GM18511 (cell line): Measurements from ENCODE around the gene SIAH1.
"Not testable (repeated sequence)": the region's sequence is repeated elsewhere in the genome, so short reads cannot be mapped to it uniquely, and the experiment has no call there.

ENCODE experiments used
- ATAC-seq: cut with Tn5 transposase; IDR thresholded peaks from one replicate; pipeline ENCODE4 v1.9.1; 2021; ENCODE audit warnings: mild to moderate bottlenecking, moderate library complexity; ENCODE audit not compliant: unreplicated experiment

SIAH1 gene

GRCh38 chr16:48385253-48386150 lies at the start of gene SIAH1:
Gene SIAH1, minus strand, starts transcription at chr16:48385413. Its CDS starts 22,985 bp downstream, at chr16:48362428.
- ATAC-seq = peak; percentile 70

DNA sequence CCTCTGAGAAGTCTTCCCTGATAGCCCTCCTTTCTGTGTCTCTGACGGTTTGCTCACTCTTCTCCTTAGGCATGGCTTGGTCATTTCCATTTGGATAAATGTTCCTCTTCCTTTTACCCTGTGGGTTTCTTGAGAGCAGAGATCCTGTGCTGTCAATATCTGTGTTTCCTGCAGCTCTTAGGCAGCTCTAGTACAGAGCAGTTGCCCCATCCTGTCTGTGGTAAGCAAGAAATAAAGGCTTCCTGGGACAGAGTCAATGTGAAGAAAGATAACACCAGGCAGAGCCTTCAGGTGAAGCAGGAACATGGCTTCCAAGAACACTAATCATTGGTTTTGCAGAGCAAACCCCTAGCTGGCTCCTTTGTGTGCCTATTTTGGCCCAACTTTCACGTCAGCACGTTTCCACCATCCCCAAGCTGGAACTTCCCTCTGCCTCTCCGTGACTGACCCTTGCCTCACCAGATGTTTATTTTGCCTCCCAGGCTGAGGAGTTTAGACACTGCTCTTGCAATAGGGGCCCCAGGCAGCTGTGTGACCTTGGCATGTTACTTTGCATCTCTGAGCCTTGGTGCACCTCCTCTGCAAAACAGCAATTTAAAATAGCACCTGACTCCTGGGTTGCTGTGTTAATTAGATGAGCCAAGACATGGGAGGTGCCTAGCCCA lies 49.6 kb upstream of the SIAH1 start:
- ATAC-seq = no peak

DNA sequence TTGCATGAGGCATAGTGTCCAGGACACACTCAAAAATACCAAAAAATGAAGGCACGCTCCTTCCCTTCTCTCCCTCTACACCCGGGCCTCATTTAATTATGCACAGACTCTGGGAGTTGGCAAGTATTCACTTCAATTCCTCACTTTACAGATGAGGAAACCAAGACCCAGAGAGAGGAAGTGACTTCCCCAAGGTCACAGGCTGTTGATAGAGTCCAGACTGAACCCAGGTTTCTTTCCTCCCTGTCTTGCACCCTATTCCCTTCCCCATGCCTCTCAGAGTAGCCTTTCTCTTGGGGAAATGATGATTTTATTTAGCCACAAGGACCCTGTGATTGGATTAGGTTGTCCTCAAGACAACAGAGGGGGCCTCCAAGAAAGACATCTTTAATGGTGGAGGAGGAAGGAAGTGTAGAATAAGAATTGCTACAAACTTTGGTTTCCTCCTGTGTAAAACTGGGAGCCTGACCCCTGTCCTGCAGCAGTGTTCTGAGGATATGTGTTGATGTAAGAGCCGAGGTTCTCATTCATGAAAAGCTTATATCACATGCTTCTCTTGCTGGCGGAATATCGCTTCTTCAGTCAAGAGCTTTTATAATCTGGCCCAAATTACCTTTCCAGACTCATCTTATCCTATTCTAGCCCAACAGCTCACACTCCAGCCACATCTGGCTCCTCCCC lies 48.8 kb upstream of the SIAH1 start:
- ATAC-seq = no peak

- ATAC-seq = no peak
Observed at GRCh38 chr16:48433116-48433849, 48.1 kb upstream of the SIAH1 start.

GRCh38 chr16:48432136-48432535 lies 46.9 kb upstream of the SIAH1 start:
- peak; percentile 90 for ATAC-seq

- no peak for ATAC-seq
Observed at GRCh38 chr16:48430890-48431289, 45.7 kb upstream of the SIAH1 start.

GRCh38 chr16:48426244-48427141 lies 41.3 kb upstream of the SIAH1 start:
- ATAC-seq = no peak

DNA sequence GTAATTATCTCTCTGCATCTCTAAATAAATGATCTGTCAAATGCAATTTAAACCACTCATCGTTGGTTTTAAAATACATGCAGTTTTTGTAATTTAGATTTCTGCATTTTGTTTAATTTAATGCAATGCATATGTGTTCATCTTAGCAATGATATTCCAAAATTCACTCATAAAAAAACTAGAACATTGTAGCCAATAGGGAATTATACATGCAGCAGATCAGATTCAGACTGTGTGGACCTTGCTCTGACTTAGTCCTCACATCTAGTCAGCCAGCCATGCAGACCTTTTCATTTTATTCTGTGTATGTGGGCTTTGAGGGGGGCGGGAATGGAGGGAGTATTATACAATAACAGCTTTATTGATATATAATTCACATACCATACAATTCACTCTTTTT lies 37.3 kb upstream of the SIAH1 start:
- ATAC-seq = no peak

DNA sequence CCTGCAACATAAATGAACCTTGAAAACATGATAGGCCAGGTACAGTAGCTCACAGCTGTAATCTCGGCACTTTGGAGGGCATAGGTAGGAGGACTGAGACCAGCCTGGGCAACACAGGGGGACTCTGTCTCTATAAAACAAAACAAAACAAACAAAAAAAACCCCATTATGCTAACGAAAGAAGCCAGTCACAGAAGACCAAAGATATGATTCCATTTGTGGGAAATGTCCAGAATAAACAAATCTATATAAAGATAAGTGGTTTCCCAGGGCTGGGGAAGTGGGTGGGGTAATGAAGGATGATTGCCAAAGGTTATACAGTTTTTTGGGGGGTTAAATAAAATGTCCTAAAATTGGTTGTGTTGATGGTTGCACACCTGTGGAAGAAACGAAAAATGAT lies 36.5 kb upstream of the SIAH1 start:
- no peak for ATAC-seq

GRCh38 chr16:48420437-48420836 lies 35.2 kb upstream of the SIAH1 start:
- ATAC-seq = no peak

DNA sequence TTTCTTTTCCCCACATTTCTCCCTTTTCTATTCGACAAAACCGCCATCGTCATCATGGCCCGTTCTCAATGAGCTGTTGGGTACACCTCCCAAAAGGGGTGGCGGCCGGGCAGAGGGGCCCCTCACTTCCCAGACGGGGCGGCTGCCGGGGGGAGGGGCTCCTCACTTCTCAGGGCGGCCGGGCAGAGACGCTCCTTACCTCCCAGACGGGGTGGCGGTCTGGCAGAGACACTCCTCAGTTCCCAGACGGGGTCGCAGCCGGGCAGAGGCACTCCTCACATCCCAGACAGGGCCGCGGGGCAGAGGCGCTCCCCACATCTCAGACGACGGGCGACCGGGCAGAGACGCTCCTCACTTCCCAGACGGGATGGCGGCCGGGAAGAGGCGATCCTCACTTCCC lies 31.4 kb upstream of the SIAH1 start:
- ATAC-seq = not testable (repeated sequence)

GRCh38 chr16:48413272-48413671 lies 28.1 kb upstream of the SIAH1 start:
- ATAC-seq = no peak

DNA sequence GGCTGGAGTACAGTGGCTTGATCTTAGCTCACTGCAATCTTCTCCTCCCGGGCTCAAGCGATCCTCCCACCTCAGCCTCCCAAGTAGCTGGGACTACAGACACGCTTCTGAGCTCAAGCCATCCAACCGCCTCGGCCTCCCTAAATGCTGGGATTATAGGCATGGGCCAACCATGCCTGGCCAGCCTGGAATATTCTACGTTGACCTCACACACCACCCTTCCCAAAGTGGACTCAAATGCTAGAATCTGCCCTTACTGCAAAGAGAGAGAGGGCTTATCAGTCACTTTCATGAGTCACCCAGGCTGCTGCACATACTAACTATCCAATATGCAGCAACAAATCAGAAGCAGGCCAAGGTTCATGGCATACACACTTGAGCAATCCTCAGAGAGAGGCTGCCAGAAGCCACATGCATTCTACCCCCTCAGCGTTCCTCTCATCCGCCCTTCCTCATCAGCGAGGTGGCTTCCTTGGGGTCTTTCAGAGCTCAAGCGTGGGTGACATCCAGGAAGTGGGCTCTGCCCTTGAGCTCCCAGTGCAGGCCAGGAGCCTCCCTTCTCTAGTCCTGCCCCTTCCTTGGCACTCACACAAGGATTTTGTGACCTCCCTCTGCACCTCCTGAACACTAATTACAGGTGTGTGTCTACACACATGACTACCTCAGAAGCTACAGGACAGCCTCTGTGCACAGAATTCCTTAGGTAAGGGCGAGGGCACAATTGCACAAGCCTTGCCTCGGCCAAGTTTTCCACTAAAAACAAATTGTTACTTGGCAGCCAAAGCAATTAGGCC lies 24.8 kb upstream of the SIAH1 start:
- no peak for ATAC-seq

GRCh38 chr16:48408688-48409087 lies 23.5 kb upstream of the SIAH1 start:
- ATAC-seq = no peak

DNA sequence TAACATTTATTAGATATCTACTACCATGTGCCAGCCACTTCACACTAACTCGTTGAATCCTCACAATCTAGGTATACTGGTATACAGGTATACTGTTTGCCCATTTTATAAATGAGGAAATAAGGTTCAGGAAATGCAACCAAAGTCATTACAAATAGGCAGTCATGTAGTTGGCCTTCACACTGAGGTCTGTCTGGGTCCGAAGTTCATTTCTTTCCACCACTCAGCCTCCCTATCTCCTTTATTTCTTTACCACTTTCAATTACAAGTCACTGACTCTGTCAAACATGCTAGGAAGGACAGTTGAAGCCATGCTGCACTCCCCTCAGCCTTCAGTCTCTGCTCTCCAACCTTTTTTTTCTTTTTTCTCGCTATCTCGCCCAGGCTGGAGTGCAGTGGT lies 20.7 kb upstream of the SIAH1 start:
- no peak for ATAC-seq

- no peak for ATAC-seq
Observed at GRCh38 chr16:48405153-48405552, 19.9 kb upstream of the SIAH1 start.

DNA sequence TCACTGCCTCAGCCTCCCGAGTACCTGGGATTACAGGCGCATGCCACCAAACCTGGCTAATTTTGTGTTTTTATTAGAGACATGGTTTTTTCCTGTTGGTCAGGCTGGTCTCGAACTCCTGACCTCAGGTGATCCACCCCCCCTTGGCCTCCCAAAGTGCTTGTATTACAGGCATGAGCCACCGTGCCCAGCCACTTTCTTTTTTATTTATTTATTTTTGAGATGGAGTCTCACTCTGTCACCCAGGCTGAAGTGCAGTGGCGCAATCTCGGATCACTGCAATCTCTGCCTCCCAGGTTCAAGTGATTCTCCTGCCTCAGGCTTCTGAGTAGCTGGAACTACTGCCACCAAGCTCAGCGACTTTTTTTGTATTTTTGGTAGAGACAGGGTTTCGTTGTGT lies 17.3 kb upstream of the SIAH1 start:
- ATAC-seq = not testable (repeated sequence)

- no peak for ATAC-seq
Observed at GRCh38 chr16:48395375-48395774, 10.2 kb upstream of the SIAH1 start.

GRCh38 chr16:48394355-48394703 lies 9.1 kb upstream of the SIAH1 start:
- ATAC-seq = no peak
